GM12878 (cell line): ENCODE measurements around the gene MB21D2. TPM values are rescaled to one million over a fixed set of nuclear protein-coding genes. Genes with fewer than 3 reads are reported as not detected.
A peak's percentile ranks its signal among the peaks of the same experiment; 100 is the strongest.

ENCODE experiments used
- BHLHE40 ChIP-seq, 2 experiments: fragments of 450-650 bp in 1 of 2; IDR thresholded peaks; 2 replicates each; pipeline ENCODE4 v1.6.1; 2011 to 2017; ENCODE audit warnings: low read depth in 2 of 2, borderline replicate concordance in 1 of 2, improper control_type of control experiment in 1 of 2, low read length in 1 of 2, mild to moderate bottlenecking in 1 of 2
- CBX3 ChIP-seq: fragments of 200-600 bp; sonication (generic); IDR thresholded peaks from 2 replicates; pipeline ENCODE4 v1.6.1; 2016; ENCODE audit warnings: low read depth, borderline replicate concordance
- CHD2 ChIP-seq: IDR thresholded peaks from 2 replicates; pipeline ENCODE4 v1.6.1; 2011; ENCODE audit warnings: low read depth, low read length, improper control_type of control experiment, borderline replicate concordance
- CREB1 ChIP-seq: IDR thresholded peaks from 2 replicates; pipeline ENCODE4 v1.6.1; 2012; ENCODE audit warnings: low read depth, mild to moderate bottlenecking, inconsistent platforms
- CREM ChIP-seq: IDR thresholded peaks from 2 replicates; pipeline ENCODE4 v1.6.1; 2014; ENCODE audit warnings: antibody characterized with exemption, low read depth
- CTCF ChIP-seq, 3 experiments: IDR thresholded peaks in 2 of 3; conservative IDR thresholded peaks in 1 of 3; 2 replicates each; pipeline ENCODE4 v1.5.1; 2011; ENCODE audit warnings: low read depth in 3 of 3, low read length in 3 of 3, mild to moderate bottlenecking in 3 of 3, control low read depth in 2 of 3, moderate library complexity in 2 of 3, inconsistent platforms in 1 of 3, mixed read lengths in 1 of 3; ENCODE audit not compliant: control insufficient read depth in 2 of 3, insufficient read depth in 1 of 3; ENCODE audit errors: extremely low read depth in 1 of 3
- DPF2 ChIP-seq: fragments of 450-650 bp; IDR thresholded peaks from 2 replicates; pipeline ENCODE4 v1.6.1; 2017; ENCODE audit warnings: mild to moderate bottlenecking
- FOXM1 ChIP-seq: IDR thresholded peaks from 2 replicates; pipeline ENCODE4 v1.6.1; 2012; ENCODE audit warnings: low read depth, mild to moderate bottlenecking, inconsistent platforms, low read length, moderate library complexity
- GABPA ChIP-seq: IDR thresholded peaks from 2 replicates; pipeline ENCODE4 v1.6.1; 2014; ENCODE audit warnings: antibody characterized with exemption, low read depth, mild to moderate bottlenecking, inconsistent platforms
- HDGF ChIP-seq: fragments of 450-650 bp; IDR thresholded peaks from 2 replicates; pipeline ENCODE4 v1.6.1; 2016; ENCODE audit warnings: antibody characterized with exemption
- IRF3 ChIP-seq: fragments of 450-650 bp; IDR thresholded peaks from 2 replicates; pipeline ENCODE4 v1.6.1; 2014; ENCODE audit warnings: mild to moderate bottlenecking
- KLF5 ChIP-seq: fragments of 450-650 bp; IDR thresholded peaks from 2 replicates; pipeline ENCODE4 v1.6.1; 2014; ENCODE audit warnings: mild to moderate bottlenecking; ENCODE audit not compliant: partially characterized antibody
- MTA2 ChIP-seq: fragments of 450-650 bp; IDR thresholded peaks from 2 replicates; pipeline ENCODE4 v1.6.1; 2016; ENCODE audit warnings: low read depth, mild to moderate bottlenecking, moderate library complexity
- MXI1 ChIP-seq: fragments of 150-350 bp; IDR thresholded peaks from 2 replicates; pipeline ENCODE4 v1.6.1; 2011; ENCODE audit warnings: low read depth, mild to moderate bottlenecking, inconsistent platforms, low read length, improper control_type of control experiment
- MYB ChIP-seq: fragments of 150-350 bp; IDR thresholded peaks from 2 replicates; pipeline ENCODE4 v1.6.1; 2014; ENCODE audit warnings: mild to moderate bottlenecking, low read depth, low read length, borderline replicate concordance
- PBX3 ChIP-seq: IDR thresholded peaks from 2 replicates; pipeline ENCODE4 v1.6.1; 2011; ENCODE audit warnings: mild to moderate bottlenecking, low read depth, low read length, moderate library complexity; ENCODE audit not compliant: insufficient replicate concordance
- POU2F2 ChIP-seq: IDR thresholded peaks from 3 replicates; pipeline ENCODE4 v1.6.1; 2011; ENCODE audit warnings: low read depth, mild to moderate bottlenecking, low read length, borderline replicate concordance
- RAD21 ChIP-seq: IDR thresholded peaks from 2 replicates; pipeline ENCODE4 v1.6.1; 2011; ENCODE audit warnings: mild to moderate bottlenecking, low read depth, low read length, moderate library complexity; ENCODE audit not compliant: insufficient read depth
- SKIL ChIP-seq: fragments of 450-650 bp; IDR thresholded peaks from 2 replicates; pipeline ENCODE4 v1.6.1; 2017; ENCODE audit warnings: mild to moderate bottlenecking, low read depth, inconsistent platforms; ENCODE audit not compliant: poor library complexity, severe bottlenecking
- SPI1 ChIP-seq: IDR thresholded peaks from 2 replicates; pipeline ENCODE4 v1.6.1; 2011; ENCODE audit warnings: low read depth, mild to moderate bottlenecking, low read length, moderate library complexity, borderline replicate concordance; ENCODE audit not compliant: insufficient read depth
- ZNF217 ChIP-seq: fragments of 450-650 bp; IDR thresholded peaks from 2 replicates; pipeline ENCODE4 v1.6.1; 2017; ENCODE audit warnings: antibody characterized with exemption, mild to moderate bottlenecking
- ZNF24 ChIP-seq: fragments of 450-650 bp; IDR thresholded peaks from 2 replicates; pipeline ENCODE4 v1.6.1; 2017; ENCODE audit warnings: antibody characterized with exemption, mild to moderate bottlenecking
- polyA plus RNA-seq, 11 experiments: library from polyadenylated mRNA; depleted of rRNA in 4 of 11; unstranded in 6 of 11; stranded (reverse) in 5 of 11; fragments of >200 nt; fragmentation: Nextera tagmentation in 4 of 11; fragmentation: Illumina TruSeq in 1 of 11; extraction: Ambion mirVana in 4 of 11; extraction: Trizol in 1 of 11; gene quantifications; 1 replicate in 1 of 11; 2 replicates in 10 of 11; pipeline versions ENCODE4 v1.2.1 to v1.2.3, GENCODE V29; 2011 to 2016; ENCODE audit warnings: inconsistent platforms in 2 of 11, missing spikeins in 2 of 11, low read depth in 1 of 11
- total RNA-seq, 4 experiments: library from RNA; depleted of rRNA in 3 of 4; stranded (reverse); fragments of >200 nt in 3 of 4; fragmentation: Illumina TruSeq in 1 of 4; extraction: Trizol in 1 of 4; gene quantifications; 2 replicates each; pipeline versions ENCODE4 v1.2.1 to v1.2.3, GENCODE V29; 2013 to 2021
- TF ChIP-seq, protein P1 (sequence below): fragments of 450-650 bp; IDR thresholded peaks from 2 replicates; pipeline ENCODE4 v1.6.1; 2016; ENCODE audit warnings: mild to moderate bottlenecking

The MB21D2 gene
- total and polyA plus RNA-seq, 10 of the 15 experiments (the other 5 are each of a cell fraction or from before 2014, with no cell fraction given): 7.9 to 21.2 (median 15.3) TPM

DNA sequence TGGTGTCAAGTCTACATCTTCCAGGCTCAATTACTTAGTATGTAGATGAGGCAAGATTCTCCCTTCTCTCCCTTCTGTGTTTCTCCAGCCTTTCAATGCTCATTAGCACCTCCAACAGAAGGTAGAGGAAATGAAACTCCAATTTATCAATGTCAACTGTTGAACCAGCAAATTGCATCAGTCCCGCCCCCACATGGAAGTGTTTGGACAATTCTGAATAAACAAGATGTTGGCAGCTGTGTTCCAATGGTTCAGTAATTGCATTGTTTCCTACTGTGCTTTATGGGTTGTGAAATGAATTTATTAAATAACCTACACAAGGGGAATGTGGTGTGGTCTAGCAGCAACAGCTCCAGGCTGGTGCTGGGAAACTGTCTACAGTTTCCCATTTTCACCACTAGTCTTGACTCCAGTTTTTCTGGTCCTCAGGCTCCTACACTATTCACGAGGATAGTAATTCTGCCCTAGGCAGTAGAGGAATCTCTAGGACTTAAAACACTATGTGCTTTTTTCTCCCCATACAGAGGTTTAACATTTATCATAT lies 91.9 kb downstream of the MB21D2 start (continued):
- TF ChIP-seq MYB: peak; percentile 83; the same call in 1 of the 2 replicates
- no peak for TF ChIP-seq IRF3
- TF ChIP-seq CREM: peak; percentile 38; the same call in 1 of the 2 replicates
- TF ChIP-seq DPF2: peak; percentile 99
- TF ChIP-seq ZNF217: peak; percentile 92
- TF ChIP-seq POU2F2: peak; percentile 38; the same call in 1 of the 3 replicates
- no peak for TF ChIP-seq CREB1
- peak; percentile 76; the same call in 1 of the 2 replicates for TF ChIP-seq CHD2
- peak; percentile 98 for TF ChIP-seq SPI1
- peak; percentile 37; the same call in 1 of the 2 replicates for TF ChIP-seq FOXM1
- TF ChIP-seq BHLHE40 (IDR thresholded peaks at IDR 0.05; ENCODE audit: borderline replicate concordance in 1 of 2, low read depth in 2 of 2, low read length in 1 of 2): peak; percentile 15 to 42; a peak in 1 of 4 replicates
- no peak for TF ChIP-seq KLF5
- TF ChIP-seq MTA2: peak; percentile 100
- peak; percentile 93 for TF ChIP-seq PBX3
- TF ChIP-seq GABPA: no peak
- TF ChIP-seq HDGF: no peak
- no peak for TF ChIP-seq CBX3
- TF ChIP-seq RAD21: 0 out of 2 replicates have a peak, but pooled peaks have one; percentile 14
- TF ChIP-seq MXI1: peak; percentile 41; the same call in 1 of the 2 replicates
- TF ChIP-seq, protein P1, sequence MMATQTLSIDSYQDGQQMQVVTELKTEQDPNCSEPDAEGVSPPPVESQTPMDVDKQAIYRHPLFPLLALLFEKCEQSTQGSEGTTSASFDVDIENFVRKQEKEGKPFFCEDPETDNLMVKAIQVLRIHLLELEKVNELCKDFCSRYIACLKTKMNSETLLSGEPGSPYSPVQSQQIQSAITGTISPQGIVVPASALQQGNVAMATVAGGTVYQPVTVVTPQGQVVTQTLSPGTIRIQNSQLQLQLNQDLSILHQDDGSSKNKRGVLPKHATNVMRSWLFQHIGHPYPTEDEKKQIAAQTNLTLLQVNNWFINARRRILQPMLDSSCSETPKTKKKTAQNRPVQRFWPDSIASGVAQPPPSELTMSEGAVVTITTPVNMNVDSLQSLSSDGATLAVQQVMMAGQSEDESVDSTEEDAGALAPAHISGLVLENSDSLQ: peak; percentile 97
- peak; percentile 40 for TF ChIP-seq ZNF24
- TF ChIP-seq CTCF (IDR thresholded peaks at IDR 0.05 in 2 of 3, conservative IDR thresholded peaks at IDR 0.05 in 1 of 3; ENCODE audit: control insufficient read depth in 2 of 3, extremely low read depth in 1 of 3, insufficient read depth in 1 of 3, low read depth in 3 of 3, low read length in 3 of 3): peak in 2 of 3 experiments; percentile 0 to 20; a peak in 1 of 6 replicates
- TF ChIP-seq SKIL: peak; percentile 65
